Ramos (cell line): ENCODE results near the gene DHDH.

ENCODE experiments used
- in situ Hi-C: fragments of 300-500 bp; cut with MboI; formaldehyde crosslinking; loops from one replicate; pipeline ENCODE4 v1.14.3; 2022; ENCODE audit warnings: low sequenced_read_pairs; ENCODE audit not compliant: unreplicated experiment

DHDH gene

GRCh38 chr19:48989701-48990291 is 56.3 kb downstream of the DHDH start:
- in situ Hi-C loops, result no loop called here

GRCh38 chr19:48990400-48990799 is 56.9 kb downstream of the DHDH start:
- in situ Hi-C loops, result no loop called here

- in situ Hi-C loops, result no loop called here
Measured at GRCh38 chr19:48991011-48991609, 57.6 kb downstream of the DHDH start.

- in situ Hi-C loops, result no loop called here
Measured at GRCh38 chr19:48991873-48992580, 58.5 kb downstream of the DHDH start.

- in situ Hi-C loops, result no loop called here
Measured at GRCh38 chr19:48992581-48993174, 59.2 kb downstream of the DHDH start.

- in situ Hi-C loops, result no loop called here
Measured at GRCh38 chr19:48993175-48994034, 59.9 kb downstream of the DHDH start, which contains the start of the genes GYS1 and RUVBL2. GYS1 (minus strand) TSS chr19:48993309; CDS start chr19:48993112, 197 bp downstream. RUVBL2 (plus strand) TSS chr19:48993887; CDS start chr19:48993912, 25 bp downstream.

- in situ Hi-C loops, result no loop called here
Measured at GRCh38 chr19:48994035-48994386, 60.5 kb downstream of the DHDH start.
